HG02759 (cell line): Measurements from ENCODE around the gene ATP6V0C.

Experiments used
- ATAC-seq: cut with Tn5 transposase; IDR thresholded peaks from one replicate; pipeline ENCODE4 v1.9.1; 2021; ENCODE audit warnings: mild to moderate bottlenecking, moderate library complexity; ENCODE audit not compliant: unreplicated experiment

The ATP6V0C gene

DNA sequence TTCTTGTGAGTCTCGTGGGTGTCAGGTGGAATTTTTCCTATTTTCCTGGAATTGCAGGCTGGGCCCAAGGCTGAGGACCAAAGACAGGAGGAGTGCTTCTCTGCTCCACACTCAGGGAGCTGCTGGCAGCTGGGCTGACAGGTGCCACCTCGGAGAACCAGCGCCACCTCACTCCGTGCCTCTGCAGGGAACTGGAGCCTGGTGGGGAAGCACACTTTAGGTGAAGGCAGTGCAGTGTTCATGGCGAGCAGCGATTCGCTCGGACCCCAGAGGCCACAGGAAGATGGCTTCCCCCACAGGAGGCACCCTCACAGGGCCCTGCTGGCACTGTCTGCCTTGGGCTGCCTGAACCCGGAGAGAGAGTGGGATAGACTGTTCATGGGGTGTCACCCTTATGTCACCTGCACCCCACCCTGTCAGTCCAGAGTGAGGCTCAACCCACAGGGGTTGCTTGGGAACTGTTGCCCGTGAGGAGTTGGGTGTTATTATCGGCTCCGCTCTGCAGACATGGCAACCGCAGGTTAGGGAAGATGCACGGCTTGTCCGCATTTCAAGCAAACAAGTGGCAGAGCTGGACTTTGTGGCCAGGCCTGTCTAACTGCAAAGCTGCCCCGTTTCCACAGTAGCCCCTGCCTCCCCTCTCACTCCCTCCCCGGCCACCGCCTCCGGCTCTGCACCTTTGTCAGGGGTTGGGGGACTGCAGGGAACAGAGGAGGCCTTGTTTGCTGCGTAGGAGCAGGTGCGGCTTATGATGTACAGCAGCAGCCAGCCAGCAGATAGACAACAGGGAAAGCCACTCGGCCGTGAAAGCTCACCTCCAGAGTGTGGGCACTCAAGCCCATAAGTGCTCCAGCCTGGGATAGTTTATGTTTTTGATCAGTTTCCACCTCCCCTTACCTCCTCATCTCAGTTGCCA lies 23.3 kb upstream of the ATP6V0C start:
- ATAC-seq = no peak

DNA sequence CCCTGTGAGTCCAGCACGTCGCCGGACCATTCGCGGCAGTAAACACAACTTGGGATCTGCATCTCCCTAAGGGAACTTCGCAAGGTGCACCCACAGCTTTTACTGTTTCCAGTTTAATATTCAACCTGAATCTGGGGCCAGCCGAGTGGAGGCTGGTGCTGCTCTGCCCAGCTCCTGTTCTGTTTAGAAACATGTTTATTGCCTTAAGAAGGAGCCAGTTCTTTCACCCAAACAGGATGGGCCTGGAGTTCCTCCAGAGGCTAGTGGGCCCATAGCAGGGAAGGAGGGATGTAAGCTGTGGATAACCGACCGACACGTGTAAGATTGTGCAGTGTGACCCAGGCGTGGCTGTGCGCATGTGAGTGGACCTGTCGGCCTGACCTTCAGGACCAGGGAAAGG lies 21.5 kb upstream of the ATP6V0C start:
- no peak for ATAC-seq

DNA sequence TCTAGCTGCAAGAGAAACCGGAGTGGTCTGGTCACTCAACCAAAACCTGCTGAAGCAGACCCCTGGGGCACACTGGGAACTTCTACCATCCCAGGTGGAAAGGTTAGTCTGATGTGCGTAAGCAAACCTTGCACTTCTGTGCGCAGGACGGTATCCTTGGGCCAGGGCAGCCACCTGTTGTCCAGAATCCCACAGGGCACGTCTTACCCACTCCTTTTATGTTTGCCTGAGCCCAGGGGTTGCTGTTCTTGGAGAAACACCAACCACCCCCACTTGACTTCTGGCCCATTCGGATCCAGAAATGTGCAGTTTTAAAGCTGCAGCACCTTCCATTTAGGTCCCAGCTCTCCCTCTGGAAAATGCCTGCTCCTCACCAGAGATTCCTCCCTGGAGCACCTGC lies 20.1 kb upstream of the ATP6V0C start:
- no peak for ATAC-seq

DNA sequence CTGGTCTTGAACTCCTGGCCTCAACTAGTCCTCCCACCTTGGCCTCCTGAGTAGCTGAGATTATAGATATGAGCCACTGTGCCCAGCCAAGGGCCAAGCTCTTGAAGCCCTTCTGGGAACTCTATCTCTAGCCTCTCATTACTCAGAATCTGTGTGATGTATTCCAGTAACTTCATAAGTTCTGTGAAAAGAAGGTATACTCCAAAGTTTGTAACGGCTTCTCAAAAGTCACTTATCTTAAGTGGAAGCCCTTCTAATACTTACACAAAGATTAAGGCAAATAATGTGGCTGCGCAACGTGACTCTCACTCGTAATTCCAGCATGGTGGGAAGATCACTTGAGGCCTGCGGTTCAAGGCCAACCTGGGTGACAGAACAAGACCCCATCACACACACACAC lies 19.1 kb upstream of the ATP6V0C start:
- ATAC-seq = no peak

DNA sequence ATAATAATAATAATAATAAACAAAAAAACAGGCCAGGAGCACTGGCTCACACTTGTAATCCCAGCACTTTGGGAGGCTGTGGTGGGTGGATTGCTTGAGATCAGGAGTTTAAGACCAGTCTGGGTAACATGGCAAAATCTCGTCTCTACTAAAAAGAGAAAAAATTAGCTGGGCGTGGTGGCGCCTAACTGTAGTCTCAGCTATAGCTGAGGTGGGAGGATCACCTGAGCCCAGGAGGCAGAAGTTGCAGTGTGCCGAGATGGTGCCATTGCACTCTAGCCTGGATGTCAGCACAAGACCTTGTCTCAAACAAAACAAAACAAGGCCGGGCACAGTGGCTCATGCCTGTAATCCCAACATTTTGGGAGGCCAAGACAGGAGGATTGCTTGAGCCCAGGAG lies 18.7 kb upstream of the ATP6V0C start:
- ATAC-seq = no peak

DNA sequence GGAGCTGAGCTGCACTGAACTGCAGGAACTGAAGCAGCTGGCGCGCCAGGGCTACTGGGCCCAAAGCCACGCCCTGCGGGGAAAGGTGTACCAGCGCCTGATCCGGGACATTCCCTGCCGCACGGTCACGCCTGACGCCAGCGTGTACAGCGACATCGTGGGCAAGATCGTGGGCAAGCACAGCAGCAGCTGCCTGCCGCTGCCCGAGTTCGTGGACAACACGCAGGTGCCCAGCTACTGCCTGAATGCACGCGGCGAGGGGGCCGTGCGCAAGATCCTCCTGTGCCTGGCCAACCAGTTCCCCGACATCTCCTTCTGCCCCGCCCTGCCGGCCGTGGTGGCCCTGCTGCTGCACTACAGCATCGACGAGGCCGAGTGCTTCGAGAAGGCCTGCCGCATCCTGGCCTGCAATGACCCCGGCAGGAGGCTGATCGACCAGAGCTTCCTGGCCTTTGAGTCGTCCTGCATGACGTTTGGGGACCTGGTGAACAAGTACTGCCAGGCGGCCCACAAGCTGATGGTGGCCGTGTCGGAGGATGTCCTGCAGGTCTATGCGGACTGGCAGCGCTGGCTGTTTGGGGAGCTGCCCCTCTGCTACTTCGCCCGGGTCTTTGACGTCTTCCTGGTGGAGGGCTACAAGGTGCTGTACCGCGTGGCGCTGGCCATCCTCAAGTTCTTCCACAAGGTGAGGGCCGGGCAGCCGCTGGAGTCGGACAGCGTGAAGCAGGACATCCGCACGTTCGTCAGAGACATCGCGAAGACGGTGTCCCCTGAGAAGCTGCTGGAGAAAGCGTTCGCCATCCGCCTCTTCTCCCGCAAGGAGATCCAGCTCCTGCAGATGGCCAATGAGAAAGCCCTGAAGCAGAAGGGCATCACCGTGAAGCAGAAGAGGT lies 17.3 kb upstream of the ATP6V0C start:
- ATAC-seq = no peak

- no peak for ATAC-seq
These were observed 16.6 kb upstream of the ATP6V0C start for GRCh38 chr16:2497116-2497630.

GRCh38 chr16:2497695-2498484 lies 15.9 kb upstream of the ATP6V0C start:
- no peak for ATAC-seq

DNA sequence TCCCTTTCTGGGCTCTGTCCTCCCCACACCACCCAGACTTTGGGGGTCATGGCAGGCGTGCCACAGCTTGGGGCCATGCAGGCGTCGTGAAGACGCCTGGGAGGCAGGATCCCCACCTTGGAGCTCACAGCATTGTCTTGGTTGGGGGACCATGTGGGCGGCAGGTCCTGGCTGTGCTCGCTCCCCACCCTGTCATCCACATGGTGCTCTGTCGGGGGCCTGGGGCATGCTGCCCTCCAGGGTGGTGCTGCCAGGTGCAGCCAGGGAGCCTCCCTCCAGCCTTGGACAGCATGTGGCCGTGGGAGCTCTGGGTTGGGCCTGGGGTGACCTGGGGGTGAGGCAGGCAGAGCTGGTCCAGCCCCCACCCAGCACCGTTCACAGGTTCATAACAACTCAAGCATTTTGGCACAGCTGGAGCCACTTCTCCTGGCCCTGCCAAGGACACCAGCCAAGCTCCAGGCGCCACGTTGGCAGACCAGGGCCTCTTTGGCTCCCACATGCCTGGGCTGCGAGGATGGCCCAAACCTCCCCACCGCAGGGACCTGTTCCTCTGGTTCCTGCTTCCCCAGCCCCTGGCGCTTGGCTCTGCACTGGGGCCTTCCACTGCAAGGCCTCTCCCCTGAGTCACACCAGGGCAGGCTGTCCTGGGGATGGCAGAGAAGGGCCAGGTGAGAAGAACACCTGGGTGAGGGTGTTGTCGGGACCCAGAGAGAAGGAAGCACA lies 15.1 kb upstream of the ATP6V0C start:
- ATAC-seq = no peak

GRCh38 chr16:2499454-2499853 lies 14.3 kb upstream of the ATP6V0C start:
- no peak for ATAC-seq

GRCh38 chr16:2499890-2500429 lies 13.8 kb upstream of the ATP6V0C start:
- ATAC-seq = no peak

- no peak for ATAC-seq
These were observed 13.3 kb upstream of the ATP6V0C start for GRCh38 chr16:2500430-2500917.

DNA sequence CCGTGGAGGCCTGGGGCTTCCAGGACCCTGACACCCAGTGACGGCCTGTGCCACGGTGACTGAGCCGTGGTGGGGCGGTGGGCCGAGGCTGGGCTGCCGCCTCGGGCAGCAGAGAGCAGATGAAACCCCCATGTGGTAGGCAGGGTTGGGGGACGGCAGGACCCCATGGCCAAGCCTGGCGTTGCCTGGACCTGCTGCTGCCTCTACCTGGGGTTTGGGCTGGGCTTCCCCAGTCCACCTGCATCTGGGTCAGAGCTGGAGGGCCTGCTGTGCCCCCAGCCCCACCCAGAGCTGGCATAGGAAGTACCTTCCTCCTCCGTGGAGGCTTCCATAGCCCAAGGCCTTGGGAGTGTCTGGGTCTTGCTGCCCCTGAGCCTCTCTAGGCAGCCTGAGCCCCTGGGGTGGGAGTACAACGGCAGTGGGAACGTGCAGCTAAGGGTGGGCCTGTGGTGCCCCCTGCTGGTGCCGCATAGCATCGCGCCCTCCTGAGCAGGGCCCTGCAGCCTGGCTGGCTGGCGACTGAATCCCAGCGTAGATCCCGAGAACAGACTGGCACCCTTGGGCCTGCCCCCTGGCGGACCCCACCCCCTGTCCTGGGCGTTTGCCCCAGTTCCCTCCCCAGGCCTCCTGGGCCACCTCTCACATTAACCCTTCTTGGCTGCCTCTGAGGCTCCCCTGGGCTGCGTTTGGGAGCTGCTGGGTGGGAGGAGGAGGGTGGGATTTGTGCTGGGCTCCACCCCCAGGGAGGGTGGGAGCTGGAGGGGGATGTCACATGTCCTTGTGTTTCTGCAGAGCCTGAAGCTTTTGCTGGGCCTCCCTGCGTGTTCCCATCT lies 12.6 kb upstream of the ATP6V0C start:
- ATAC-seq = no peak

GRCh38 chr16:2501946-2502895 lies 11.5 kb upstream of the ATP6V0C start:
- ATAC-seq = no peak

GRCh38 chr16:2505695-2506094 lies 8.1 kb upstream of the ATP6V0C start:
- ATAC-seq = no peak

DNA sequence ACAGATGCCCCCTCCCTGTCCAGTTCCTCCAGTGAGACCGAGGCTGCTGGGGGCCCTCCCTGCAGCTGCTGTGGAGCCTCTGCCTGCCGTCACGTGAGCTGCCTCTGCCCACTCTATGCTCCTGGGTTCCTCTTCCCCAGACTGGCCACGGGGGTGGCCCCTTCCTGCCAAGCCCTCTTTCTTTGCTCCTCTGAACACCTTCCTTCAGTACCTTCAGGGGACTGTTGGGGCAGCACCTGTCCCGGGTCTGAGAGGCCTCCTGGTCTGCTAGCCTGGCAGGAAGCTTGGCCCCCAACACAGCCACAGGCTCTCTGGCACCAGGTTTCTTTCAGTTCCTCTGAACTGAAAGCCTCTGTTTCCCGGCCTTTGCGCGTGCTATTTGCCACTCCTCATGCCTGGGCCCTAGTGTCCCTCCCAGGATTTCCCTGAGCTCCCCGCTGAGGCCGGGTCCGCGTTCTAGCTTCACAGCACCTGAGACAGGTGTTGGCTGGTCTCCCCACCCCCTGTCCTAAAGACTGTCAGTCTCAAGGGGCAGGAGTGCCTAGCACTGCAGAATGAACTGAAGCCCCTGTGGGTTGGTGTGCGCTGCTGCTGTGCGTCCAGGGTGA lies 6.6 kb upstream of the ATP6V0C start:
- peak; percentile 56 for ATAC-seq

DNA sequence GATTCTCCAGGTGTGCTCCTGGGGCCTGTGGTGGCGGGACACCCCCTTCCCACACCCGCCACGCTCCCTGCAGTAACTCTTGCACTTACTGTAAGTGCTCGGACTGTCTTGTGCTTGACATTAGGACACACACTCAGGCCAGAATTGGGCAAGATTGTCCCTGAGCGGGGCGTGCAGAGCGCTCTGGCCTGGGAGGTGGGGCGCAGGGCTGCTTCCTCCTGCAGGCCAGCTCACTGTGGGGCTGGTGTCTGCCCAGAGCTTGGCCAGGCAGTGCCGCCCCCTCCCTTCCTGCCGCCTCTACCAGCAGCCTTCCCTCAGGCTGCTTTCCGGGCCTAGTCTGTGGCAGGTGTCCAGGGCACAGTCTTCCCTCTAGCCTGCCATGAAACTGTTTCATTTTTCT lies 6.1 kb upstream of the ATP6V0C start:
- peak; percentile 17 for ATAC-seq
